ENCODE results near the gene MED1.

GRCh38 chr17:39483506-39483905 is 32.4 kb upstream of the MED1 start:
- TF ChIP-seq CTCF (IDR thresholded peaks at IDR 0.05; ENCODE audit: low read depth, low read length, poor library complexity, severe bottlenecking) (no peak), EZH2phosphoT487 (IDR thresholded peaks at IDR 0.05; ENCODE audit: borderline replicate concordance, low read length) (no peak)

All from DOHH2 (cell line).